WTC11 (cell line): ENCODE results near the gene ITGA3. TPM values are rescaled to one million over a fixed set of nuclear protein-coding genes. Genes with fewer than 3 reads are reported as not detected.

Experiments
- ATAC-seq: fragments of 200-7000 bp; cut with Tn5 transposase; 2 replicates; pipeline ENCODE4 v1.10.0; 2021; ENCODE audit warnings: mild to moderate bottlenecking, moderate library complexity
- CTCF ChIA-PET: fragments of 300-600 bp; sonication (Branson Sonifier 250); formaldehyde crosslinking; loops from one replicate; lab custom pipeline; 2021; ENCODE audit warnings: antibody characterized with exemption; lab: Charles Lee
- POLR2A ChIA-PET: fragments of 350-600 bp; sonication (Branson Sonifier 250); formaldehyde crosslinking; loops from one replicate; lab custom pipeline; 2021; ENCODE audit warnings: antibody characterized with exemption; lab: Charles Lee
- DNase-seq: peaks from one replicate; pipeline ENCODE4 v3.0.0; 2021; ENCODE audit warnings: low spot score
- H3K27ac Mint-ChIP-seq: 2 replicates; pipeline ENCODE4 v1.8.0; 2021; ENCODE audit warnings: mixed read lengths
- H3K27me3 Mint-ChIP-seq: 2 replicates; pipeline ENCODE4 v1.8.0; 2021; ENCODE audit warnings: low read depth, mild to moderate bottlenecking, moderate library complexity, mixed read lengths
- H3K36me3 Mint-ChIP-seq: 2 replicates; pipeline ENCODE4 v1.8.0; 2021; ENCODE audit warnings: mixed read lengths
- H3K4me1 Mint-ChIP-seq: 2 replicates; pipeline ENCODE4 v1.8.0; 2022; ENCODE audit warnings: mixed read lengths
- H3K4me3 Mint-ChIP-seq: 2 replicates; pipeline ENCODE4 v1.8.0; 2021; ENCODE audit warnings: mild to moderate bottlenecking, moderate library complexity, mixed read lengths
- H3K9me3 Mint-ChIP-seq: 2 replicates; pipeline ENCODE4 v1.8.0; 2021; ENCODE audit warnings: mixed read lengths
- CBFB ChIP-seq: sonication (generic); formaldehyde crosslinking; IDR thresholded peaks from 2 replicates; pipeline ENCODE4 v1.8.1; 2022; ENCODE audit warnings: mild to moderate bottlenecking, low read depth, missing genetic modification reagents
- CREM ChIP-seq: sonication (generic); formaldehyde crosslinking; IDR thresholded peaks from 2 replicates; pipeline ENCODE4 v1.8.1; 2022; ENCODE audit warnings: mild to moderate bottlenecking, missing genetic modification reagents, moderate library complexity
- CTCF ChIP-seq: fragments of 200-600 bp; IDR thresholded peaks from 2 replicates; pipeline ENCODE4 v1.8.0; 2022; ENCODE audit warnings: antibody characterized with exemption
- ELF4 ChIP-seq: sonication (generic); formaldehyde crosslinking; IDR thresholded peaks from 2 replicates; pipeline ENCODE4 v1.8.1; 2022; ENCODE audit warnings: low read depth, mild to moderate bottlenecking, moderate library complexity, missing genetic modification reagents
- ERG ChIP-seq: fragments of 250-450 bp; sonication (Bioruptor Pico); IDR thresholded peaks from 2 replicates; pipeline ENCODE4 v1.8.0; 2021; ENCODE audit warnings: mild to moderate bottlenecking
- HMGA2 ChIP-seq: fragments of 250-450 bp; sonication (Bioruptor Pico); IDR thresholded peaks from 2 replicates; pipeline ENCODE4 v1.4.0; 2021; ENCODE audit warnings: mild to moderate bottlenecking, moderate library complexity
- JAZF1 ChIP-seq: fragments of 250-450 bp; sonication (Bioruptor Pico); IDR thresholded peaks from 2 replicates; pipeline ENCODE4 v1.9.0; 2021; ENCODE audit warnings: moderate library complexity, mild to moderate bottlenecking, inconsistent platforms
- MAX ChIP-seq: sonication (generic); formaldehyde crosslinking; IDR thresholded peaks from 2 replicates; pipeline ENCODE4 v1.8.0; 2022; ENCODE audit warnings: mild to moderate bottlenecking, missing genetic modification reagents
- MXD4 ChIP-seq: fragments of 250-450 bp; sonication (Bioruptor Pico); IDR thresholded peaks from 2 replicates; pipeline ENCODE4 v1.8.0; 2021; ENCODE audit warnings: mild to moderate bottlenecking, moderate library complexity, borderline replicate concordance
- MYBL2 ChIP-seq: sonication (generic); formaldehyde crosslinking; IDR thresholded peaks from 2 replicates; pipeline ENCODE4 v1.8.1; 2023; ENCODE audit warnings: mild to moderate bottlenecking, moderate library complexity, missing genetic modification reagents
- NR2C2 ChIP-seq: sonication (generic); formaldehyde crosslinking; IDR thresholded peaks from 2 replicates; pipeline ENCODE4 v1.8.0; 2022; ENCODE audit warnings: mild to moderate bottlenecking, missing genetic modification reagents
- PRDM15 ChIP-seq: sonication (generic); formaldehyde crosslinking; IDR thresholded peaks from 2 replicates; pipeline ENCODE4 v1.8.0; 2022; ENCODE audit warnings: missing genetic modification reagents
- PRRX2 ChIP-seq: fragments of 250-450 bp; sonication (Bioruptor Pico); IDR thresholded peaks from 2 replicates; pipeline ENCODE4 v1.8.0; 2021; ENCODE audit warnings: mild to moderate bottlenecking
- SP1 ChIP-seq: sonication (generic); formaldehyde crosslinking; conservative IDR thresholded peaks from 2 replicates; pipeline ENCODE4 v1.8.1; 2022; ENCODE audit warnings: missing genetic modification reagents
- TP53 ChIP-seq: sonication (generic); formaldehyde crosslinking; IDR thresholded peaks from 2 replicates; pipeline ENCODE4 v1.8.1; 2023; ENCODE audit warnings: mild to moderate bottlenecking, missing genetic modification reagents
- ZNF396 ChIP-seq: fragments of 250-450 bp; sonication (Bioruptor Pico); IDR thresholded peaks from 2 replicates; pipeline ENCODE4 v1.8.0; 2021; ENCODE audit warnings: mild to moderate bottlenecking, moderate library complexity, borderline replicate concordance
- ZNF671 ChIP-seq: fragments of 250-450 bp; sonication (Bioruptor Pico); IDR thresholded peaks from 2 replicates; pipeline ENCODE4 v1.8.0; 2021; ENCODE audit warnings: mild to moderate bottlenecking
- total RNA-seq: library from RNA; stranded (reverse); gene quantifications from 3 replicates; pipeline ENCODE4 v1.2.3, GENCODE V29; 2021
- TF ChIP-seq, protein P1 (sequence below): sonication (generic); formaldehyde crosslinking; IDR thresholded peaks from 2 replicates; pipeline ENCODE4 v1.8.1; 2023; ENCODE audit warnings: mild to moderate bottlenecking, missing genetic modification reagents, borderline replicate concordance
- TF ChIP-seq, protein P2 (sequence below): sonication (generic); formaldehyde crosslinking; conservative IDR thresholded peaks from 2 replicates; pipeline ENCODE4 v1.8.1; 2022; ENCODE audit warnings: mild to moderate bottlenecking, missing genetic modification reagents

ITGA3 gene
- total RNA-seq, 1 experiment from 2014 or later, result 35.3 TPM

- Mint-ChIP-seq H3K27ac (no peak overlapping the region), H3K36me3 (no peaks in the 10 kb centered on the region), H3K4me1 (no peaks in the 10 kb centered on the region), H3K27me3 (no peaks in the 10 kb centered on the region), H3K4me3 (no peak overlapping the region)
- DNase-seq (no peak), ATAC-seq (no peak)
- CTCF ChIA-PET, result interaction anchor here (0.6 to 2.5 kb wide), 41 partner anchors 9 to 309 kb away, joined by 3 to 71 read pairs (median 5); partner anchors contain the start of genes ITGA3 and LRRC59
- POLR2A ChIA-PET, result interaction anchor here (1.1 to 1.2 kb wide), 2 partner anchors 32 to 36 kb away, joined by 3 to 5 read pairs; partner anchors contain the start of gene ITGA3
- TF ChIP-seq PRRX2 (no peak), CTCF (no peak), CREM (CRISPR knock-in tag) (no peak), MAX (CRISPR knock-in tag) (no peak), JAZF1 (no peak), ELF4 (CRISPR knock-in tag) (no peak), ZNF396 (CRISPR knock-in tag) (no peak), ZNF671 (CRISPR knock-in tag) (no peak), CBFB (CRISPR knock-in tag) (no peak), MXD4 (CRISPR knock-in tag) (no peak), SP1 (CRISPR knock-in tag) (no peak), TP53 (no peak), ERG (CRISPR knock-in tag) (no peak), MYBL2 (CRISPR knock-in tag) (no peak), HMGA2 (CRISPR knock-in tag) (no peak), NR2C2 (no peak)
- TF ChIP-seq, protein P1, sequence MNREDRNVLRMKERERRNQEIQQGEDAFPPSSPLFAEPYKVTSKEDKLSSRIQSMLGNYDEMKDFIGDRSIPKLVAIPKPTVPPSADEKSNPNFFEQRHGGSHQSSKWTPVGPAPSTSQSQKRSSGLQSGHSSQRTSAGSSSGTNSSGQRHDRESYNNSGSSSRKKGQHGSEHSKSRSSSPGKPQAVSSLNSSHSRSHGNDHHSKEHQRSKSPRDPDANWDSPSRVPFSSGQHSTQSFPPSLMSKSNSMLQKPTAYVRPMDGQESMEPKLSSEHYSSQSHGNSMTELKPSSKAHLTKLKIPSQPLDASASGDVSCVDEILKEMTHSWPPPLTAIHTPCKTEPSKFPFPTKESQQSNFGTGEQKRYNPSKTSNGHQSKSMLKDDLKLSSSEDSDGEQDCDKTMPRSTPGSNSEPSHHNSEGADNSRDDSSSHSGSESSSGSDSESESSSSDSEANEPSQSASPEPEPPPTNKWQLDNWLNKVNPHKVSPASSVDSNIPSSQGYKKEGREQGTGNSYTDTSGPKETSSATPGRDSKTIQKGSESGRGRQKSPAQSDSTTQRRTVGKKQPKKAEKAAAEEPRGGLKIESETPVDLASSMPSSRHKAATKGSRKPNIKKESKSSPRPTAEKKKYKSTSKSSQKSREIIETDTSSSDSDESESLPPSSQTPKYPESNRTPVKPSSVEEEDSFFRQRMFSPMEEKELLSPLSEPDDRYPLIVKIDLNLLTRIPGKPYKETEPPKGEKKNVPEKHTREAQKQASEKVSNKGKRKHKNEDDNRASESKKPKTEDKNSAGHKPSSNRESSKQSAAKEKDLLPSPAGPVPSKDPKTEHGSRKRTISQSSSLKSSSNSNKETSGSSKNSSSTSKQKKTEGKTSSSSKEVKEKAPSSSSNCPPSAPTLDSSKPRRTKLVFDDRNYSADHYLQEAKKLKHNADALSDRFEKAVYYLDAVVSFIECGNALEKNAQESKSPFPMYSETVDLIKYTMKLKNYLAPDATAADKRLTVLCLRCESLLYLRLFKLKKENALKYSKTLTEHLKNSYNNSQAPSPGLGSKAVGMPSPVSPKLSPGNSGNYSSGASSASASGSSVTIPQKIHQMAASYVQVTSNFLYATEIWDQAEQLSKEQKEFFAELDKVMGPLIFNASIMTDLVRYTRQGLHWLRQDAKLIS, result no peak
- TF ChIP-seq, protein P2, sequence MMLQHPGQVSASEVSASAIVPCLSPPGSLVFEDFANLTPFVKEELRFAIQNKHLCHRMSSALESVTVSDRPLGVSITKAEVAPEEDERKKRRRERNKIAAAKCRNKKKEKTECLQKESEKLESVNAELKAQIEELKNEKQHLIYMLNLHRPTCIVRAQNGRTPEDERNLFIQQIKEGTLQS, result no peak
- TF ChIP-seq, all 79 proteins: peak for 0
- no peaks in the 10 kb centered on the region for H3K9me3 Mint-ChIP-seq
Observed at GRCh38 chr17:50087912-50088405, 32.0 kb downstream of the ITGA3 start.

- no peaks in the 10 kb centered on the region for H3K4me1 Mint-ChIP-seq
- CTCF ChIA-PET, result interaction anchor here (2.5 to 5.4 kb wide), 2 partner anchors 10 to 60 kb away, joined by 62 to 71 read pairs; no protein-coding TSS in a partner anchor
- no peak overlapping the region for H3K4me3 Mint-ChIP-seq
- no peaks in the 10 kb centered on the region for H3K9me3 Mint-ChIP-seq
- no peak for DNase-seq
- ATAC-seq, result no peak
- H3K27ac Mint-ChIP-seq, result no peak overlapping the region
- no peaks in the 10 kb centered on the region for H3K27me3 Mint-ChIP-seq
- no peaks in the 10 kb centered on the region for H3K36me3 Mint-ChIP-seq
- POLR2A ChIA-PET, result no interaction called here
- TF ChIP-seq, protein P1, result no peak
- TF ChIP-seq PRDM15 (CRISPR knock-in tag), result no peak
- no peak for TF ChIP-seq ZNF671 (CRISPR knock-in tag)
Observed at GRCh38 chr17:50088952-50089825, 33.3 kb downstream of the ITGA3 start.
